Activated T-cell treated with anti-CD3 and anti-CD28 coated beads for 4 hours (primary cell): ENCODE data around the gene ENPEP.
"Not testable (repeated sequence)": the region's sequence is repeated elsewhere in the genome, so short reads cannot be mapped to it uniquely, and the experiment has no call there.

Source experiments
- DNase-seq: peaks from one replicate; pipeline ENCODE4 v3.0.0-alpha.2; 2020

The ENPEP gene

GRCh38 chr4:110475881-110476818 is at the start of gene ENPEP:
Gene ENPEP, plus strand, starts transcription at chr4:110476155. Its CDS starts 260 bp downstream, at chr4:110476415.
- DNase-seq, result no peak

- DNase-seq, result not testable (repeated sequence)
Measured at GRCh38 chr4:110431805-110432204, 44.1 kb upstream of the ENPEP start.

GRCh38 chr4:110437292-110437691 is 38.7 kb upstream of the ENPEP start:
- DNase-seq, result not testable (repeated sequence)

- not testable (repeated sequence) for DNase-seq
Measured at GRCh38 chr4:110439209-110439608, 36.7 kb upstream of the ENPEP start.

GRCh38 chr4:110442309-110442708 is 33.6 kb upstream of the ENPEP start:
- DNase-seq, result no peak

GRCh38 chr4:110442788-110443187 is 33.2 kb upstream of the ENPEP start:
- DNase-seq, result no peak

GRCh38 chr4:110449947-110450346 is 26.0 kb upstream of the ENPEP start:
- no peak for DNase-seq

GRCh38 chr4:110452546-110452945 is 23.4 kb upstream of the ENPEP start:
- DNase-seq, result no peak

GRCh38 chr4:110454441-110454840 is 21.5 kb upstream of the ENPEP start:
- no peak for DNase-seq

- no peak for DNase-seq
Measured at GRCh38 chr4:110458494-110459266, 17.3 kb upstream of the ENPEP start.

- no peak for DNase-seq
Measured at GRCh38 chr4:110460074-110460746, 15.7 kb upstream of the ENPEP start.

GRCh38 chr4:110467400-110467799 is 8.6 kb upstream of the ENPEP start:
- no peak for DNase-seq

GRCh38 chr4:110472583-110473329 is 3.2 kb upstream of the ENPEP start:
- no peak for DNase-seq

GRCh38 chr4:110474481-110474880 is 1.5 kb upstream of the ENPEP start:
- DNase-seq, result no peak

- not testable (repeated sequence) for DNase-seq
Measured at GRCh38 chr4:110475080-110475479, 875 bp upstream of the ENPEP start.

- no peak for DNase-seq
Measured at GRCh38 chr4:110477836-110478235, 1.9 kb downstream of the ENPEP start.

GRCh38 chr4:110480031-110480549 is 4.1 kb downstream of the ENPEP start:
- no peak for DNase-seq

GRCh38 chr4:110480746-110481271 is 4.9 kb downstream of the ENPEP start:
- no peak for DNase-seq

- DNase-seq, result no peak
Measured at GRCh38 chr4:110483516-110483915, 7.6 kb downstream of the ENPEP start.

- no peak for DNase-seq
Measured at GRCh38 chr4:110484029-110484428, 8.1 kb downstream of the ENPEP start.

- DNase-seq, result no peak
Measured at GRCh38 chr4:110484767-110485166, 8.8 kb downstream of the ENPEP start.

- DNase-seq, result no peak
Measured at GRCh38 chr4:110485452-110485851, 9.5 kb downstream of the ENPEP start.
